Large intestine (tissue), 3 donors: ENCODE measurements around the gene USP6NL. TPM values are rescaled to one million over a fixed set of nuclear protein-coding genes. Genes with fewer than 3 reads are reported as not detected.

ENCODE experiments used
- DNase-seq, 2 donors: peaks; one replicate each; pipeline versions ENCODE4 v3.0.0 to v3.0.0-alpha.2; 2013
- H3K27ac ChIP-seq: one replicate; pipeline ENCODE4 v1.5.1; 2013; ENCODE audit warnings: low read length
- H3K27me3 ChIP-seq: 2 replicates; pipeline ENCODE4 v1.6.1; 2013; ENCODE audit warnings: low read length; ENCODE audit not compliant: control insufficient read depth, insufficient read depth
- H3K36me3 ChIP-seq: 2 replicates; pipeline ENCODE4 v1.6.1; 2013; ENCODE audit warnings: low read length; ENCODE audit not compliant: control insufficient read depth, insufficient read depth
- H3K4me1 ChIP-seq: one replicate; pipeline ENCODE4 v1.6.1; 2013; ENCODE audit warnings: low read length; ENCODE audit not compliant: control insufficient read depth, insufficient read depth
- H3K4me3 ChIP-seq: one replicate; pipeline ENCODE4 v1.5.1; 2013; ENCODE audit warnings: low read length
- H3K9me3 ChIP-seq: one replicate; pipeline ENCODE4 v1.6.1; 2013; ENCODE audit warnings: mild to moderate bottlenecking, low read depth, low read length, moderate library complexity; ENCODE audit not compliant: control insufficient read depth
- WGBS: methylation state at CpG from one replicate; pipeline ENCODE4 v1.1.5; 2013; ENCODE audit warnings: low lambda C conversion rate; ENCODE audit not compliant: insufficient coverage; 5-methylcytosine and 5-hydroxymethylcytosine counted together
- polyA plus RNA-seq: library from polyadenylated mRNA; unstranded; fragments of 120-200 nt; gene quantifications from one replicate; pipeline ENCODE4 v1.2.1, GENCODE V29; 2013

Gene USP6NL
- polyA plus RNA-seq, 1 donor = 20.4 TPM

DNA sequence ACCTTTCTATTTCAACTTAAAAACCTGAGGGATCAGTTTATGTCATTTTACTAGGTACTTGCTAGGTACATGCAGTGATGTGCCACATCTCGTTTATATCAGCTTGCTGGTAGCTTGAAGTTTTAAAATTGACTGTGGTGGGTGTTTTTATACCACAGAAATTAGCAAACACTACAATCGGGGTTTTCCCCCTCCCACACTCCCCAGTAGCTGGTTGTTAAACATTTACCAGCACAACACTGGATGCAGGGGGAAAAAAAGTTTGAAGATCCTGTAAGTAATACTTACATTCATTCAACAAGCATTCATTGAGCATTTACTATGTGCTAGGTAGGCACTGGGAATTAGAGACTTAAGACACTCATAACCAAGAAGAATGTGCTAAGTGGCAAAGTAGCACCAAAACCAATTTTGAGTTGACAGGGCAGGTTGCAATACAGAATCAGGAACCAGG is 32.6 kb downstream of the USP6NL start:
- H3K4me3 ChIP-seq = no peak overlapping the region
- no CpG with 5 or more reads among the region's 2 CpGs for WGBS
- H3K4me1 ChIP-seq = no peaks in the 10 kb centered on the region
- H3K27me3 ChIP-seq = no peaks in the 10 kb centered on the region
- H3K9me3 ChIP-seq = no peaks in the 10 kb centered on the region
- peaks cover 2% of the 10 kb centered on the region for H3K36me3 ChIP-seq
- H3K27ac ChIP-seq = no peak overlapping the region
- DNase-seq = no peak

- no CpG with 5 or more reads among the region's 6 CpGs for WGBS
- DNase-seq = no peak
- H3K36me3 ChIP-seq = peaks cover 2% of the 10 kb centered on the region
- H3K9me3 ChIP-seq = no peaks in the 10 kb centered on the region
- no peaks in the 10 kb centered on the region for H3K4me1 ChIP-seq
- H3K27ac ChIP-seq = no peak overlapping the region
- no peak overlapping the region for H3K4me3 ChIP-seq
- no peaks in the 10 kb centered on the region for H3K27me3 ChIP-seq
Measured at GRCh38 chr10:11576092-11576809, 35.2 kb downstream of the USP6NL start.

GRCh38 chr10:11573497-11573896 is 38.0 kb downstream of the USP6NL start:
- WGBS = 83% methylated on average over 2 of the region's 3 CpGs
- no peaks in the 10 kb centered on the region for H3K27me3 ChIP-seq
- DNase-seq = no peak

GRCh38 chr10:11570751-11571150 is 40.7 kb downstream of the USP6NL start:
- Histone ChIP-seq H3K27ac (no peak overlapping the region), H3K36me3 (peaks cover 3% of the 10 kb centered on the region), H3K4me1 (no peaks in the 10 kb centered on the region), H3K27me3 (no peaks in the 10 kb centered on the region), H3K9me3 (no peaks in the 10 kb centered on the region), H3K4me3 (no peak overlapping the region)
- no CpG with 5 or more reads among the region's 5 CpGs for WGBS
- DNase-seq = no peak

More at GRCh38 chr10:11573497-11573896, 38.0 kb downstream of the USP6NL start:
- Histone ChIP-seq H3K4me3 (no peak overlapping the region), H3K36me3 (peaks cover 2% of the 10 kb centered on the region), H3K27ac (no peak overlapping the region), H3K9me3 (no peaks in the 10 kb centered on the region), H3K4me1 (no peaks in the 10 kb centered on the region)

- WGBS = 100% methylated on average over 1 of the region's 6 CpGs
- no peak overlapping the region for H3K4me3 ChIP-seq
- no peak for DNase-seq
- H3K4me1 ChIP-seq = no peaks in the 10 kb centered on the region
- H3K36me3 ChIP-seq = peaks cover 3% of the 10 kb centered on the region
- H3K27ac ChIP-seq = no peak overlapping the region
- no peaks in the 10 kb centered on the region for H3K27me3 ChIP-seq
- no peaks in the 10 kb centered on the region for H3K9me3 ChIP-seq
Measured at GRCh38 chr10:11569471-11569870, 42.0 kb downstream of the USP6NL start.

- WGBS = no CpG with 5 or more reads among the region's 1 CpG
- Histone ChIP-seq H3K9me3 (no peaks in the 10 kb centered on the region), H3K36me3 (peaks cover 3% of the 10 kb centered on the region), H3K4me3 (no peak overlapping the region), H3K27ac (no peak overlapping the region), H3K27me3 (no peaks in the 10 kb centered on the region), H3K4me1 (no peaks in the 10 kb centered on the region)
- DNase-seq = no peak
Measured at GRCh38 chr10:11568578-11568977, 42.9 kb downstream of the USP6NL start.

DNA sequence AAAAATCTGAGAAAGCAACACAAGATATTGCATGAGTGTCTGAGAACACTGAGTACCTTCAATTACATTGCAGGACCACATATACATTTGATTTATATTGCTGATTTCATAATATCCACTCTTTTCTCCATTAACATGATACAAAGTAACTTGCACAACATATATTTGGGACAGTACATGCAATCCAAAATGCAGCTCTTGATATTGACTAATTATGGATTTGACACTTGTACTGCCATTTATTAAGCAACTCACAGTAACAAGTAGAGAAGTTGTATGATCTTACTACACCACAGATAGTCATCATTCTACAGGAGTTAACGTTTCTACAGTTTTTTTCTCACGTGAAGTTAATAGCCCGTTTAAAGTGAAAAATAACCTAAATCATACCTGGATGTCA is 46.7 kb downstream of the USP6NL start:
- peaks cover 6% of the 10 kb centered on the region for H3K36me3 ChIP-seq
- no peaks in the 10 kb centered on the region for H3K9me3 ChIP-seq
- no peak overlapping the region for H3K4me3 ChIP-seq
- no peak for DNase-seq
- no peaks in the 10 kb centered on the region for H3K27me3 ChIP-seq
- H3K4me1 ChIP-seq = peaks cover 1% of the 10 kb centered on the region
- no peak overlapping the region for H3K27ac ChIP-seq
- WGBS = 93% methylated on average over 3 of the region's 3 CpGs

DNA sequence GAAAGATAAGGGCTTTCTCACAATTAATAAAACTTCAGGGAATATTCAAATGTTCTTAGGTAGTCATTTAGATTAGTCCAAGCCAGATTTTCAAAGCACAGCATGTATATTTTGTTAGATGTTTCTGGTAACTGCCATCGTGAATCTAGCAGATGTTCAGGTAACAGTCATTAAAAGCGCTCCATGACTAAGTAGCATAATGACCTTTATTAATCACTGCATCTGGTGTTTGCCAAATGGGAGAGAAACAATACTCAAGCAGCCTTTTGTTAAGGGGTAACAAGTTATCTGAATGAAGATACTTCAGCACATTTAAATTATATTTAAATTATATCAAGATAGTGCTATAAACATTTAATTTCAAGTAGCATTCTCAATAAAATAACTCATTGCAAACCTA is 47.5 kb downstream of the USP6NL start:
- H3K9me3 ChIP-seq = no peaks in the 10 kb centered on the region
- DNase-seq = no peak
- peaks cover 6% of the 10 kb centered on the region for H3K36me3 ChIP-seq
- H3K4me3 ChIP-seq = no peak overlapping the region
- H3K4me1 ChIP-seq = peaks cover 4% of the 10 kb centered on the region
- WGBS = no CpG with 5 or more reads among the region's 2 CpGs
- no peak overlapping the region for H3K27ac ChIP-seq
- no peaks in the 10 kb centered on the region for H3K27me3 ChIP-seq

GRCh38 chr10:11562888-11563287 is 48.6 kb downstream of the USP6NL start:
- H3K9me3 ChIP-seq = no peaks in the 10 kb centered on the region
- no peak for DNase-seq
- H3K4me3 ChIP-seq = no peak overlapping the region
- H3K27me3 ChIP-seq = no peaks in the 10 kb centered on the region
- WGBS = 20% methylated on average over 1 of the region's 1 CpG
- H3K36me3 ChIP-seq = peaks cover 4% of the 10 kb centered on the region
- peaks cover 4% of the 10 kb centered on the region for H3K4me1 ChIP-seq
- H3K27ac ChIP-seq = no peak overlapping the region

DNA sequence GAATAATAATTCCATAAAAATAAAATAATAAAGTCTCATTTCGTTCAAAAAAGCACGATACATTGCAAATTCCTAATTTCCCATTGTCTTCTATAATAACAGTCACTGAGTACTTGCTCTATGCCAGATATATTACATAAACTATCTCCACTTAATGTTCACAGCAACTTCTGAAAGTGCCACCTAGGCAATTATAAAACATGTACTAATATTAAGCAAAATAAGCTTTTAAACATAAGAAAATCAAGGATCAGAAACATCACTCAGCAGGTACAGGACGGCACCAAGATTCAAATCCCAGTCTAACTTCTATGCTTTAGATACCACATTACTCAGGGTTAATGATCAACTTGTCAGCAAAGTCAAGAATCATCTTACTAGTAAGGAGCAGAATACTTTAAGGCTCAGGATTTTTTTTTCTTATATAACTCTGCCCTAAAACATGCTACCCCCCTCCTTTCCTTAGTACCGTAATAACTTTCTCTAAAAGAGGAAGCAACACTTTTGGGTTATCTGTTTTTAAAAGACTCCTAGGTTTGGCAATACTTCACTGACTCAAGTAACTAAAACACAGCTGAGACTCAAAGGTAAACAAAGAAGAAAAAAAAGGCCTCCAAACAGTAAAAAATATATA is 51.3 kb downstream of the USP6NL start:
- no peak overlapping the region for H3K4me3 ChIP-seq
- H3K36me3 ChIP-seq = peaks cover 2% of the 10 kb centered on the region
- peaks cover 2% of the 10 kb centered on the region for H3K9me3 ChIP-seq
- peaks cover 4% of the 10 kb centered on the region for H3K4me1 ChIP-seq
- WGBS = 0% methylated on average over 1 of the region's 4 CpGs
- no peak overlapping the region for H3K27ac ChIP-seq
- no peaks in the 10 kb centered on the region for H3K27me3 ChIP-seq
- peak in 1 of 2 donors; percentile 55 for DNase-seq
